HCT116 (cell line): ENCODE data around the gene FRMD4A. TPM values are rescaled to one million over a fixed set of nuclear protein-coding genes. Genes with fewer than 3 reads are reported as not detected.

Experiments
- ATAC-seq: fragments of 200-7000 bp; cut with Tn5 transposase; 2 replicates; pipeline ENCODE4 v1.9.1; 2020; ENCODE audit warnings: mild to moderate bottlenecking, moderate library complexity
- BruUV-seq: library from RNA; stranded (reverse); fragments of 400-500 nt; replicated peaks from 2 replicates; lab custom pipeline; 2021; lab: Mats Ljungman, UMichigan
- CTCF ChIA-PET: fragments of 300-600 bp; sonication (Branson Sonifier 250); formaldehyde crosslinking; loops from one replicate; lab custom pipeline; 2021; ENCODE audit warnings: antibody characterized with exemption; lab: Charles Lee
- POLR2A ChIA-PET: fragments of 300-600, 350-600 bp; sonication (Branson Sonifier 250); formaldehyde crosslinking; loops from one replicate; lab custom pipeline; 2021; ENCODE audit warnings: antibody characterized with exemption; lab: Charles Lee
- RAD21 ChIA-PET, 2 experiments: fragments of 300-600 bp; sonication (Branson Sonifier 250); formaldehyde crosslinking; loops; one replicate each; lab custom pipeline; 2023; ENCODE audit warnings: low total read pairs in 2 of 2; ENCODE audit not compliant: uncharacterized antibody in 2 of 2, unreplicated experiment in 2 of 2, low non-redundant PET in 1 of 2; lab: Charles Lee
- DNase-seq: peaks from one replicate; pipeline ENCODE4 v3.0.0-alpha.2; 2010; ENCODE audit warnings: low read depth, low spot score
- H2AFZ ChIP-seq: fragments of 200-600 bp; shearing (Covaris generic), sonication (generic); 2 replicates; pipeline ENCODE4 v1.6.1; 2017; ENCODE audit warnings: low read depth, mixed run types, mixed read lengths, antibody characterized with exemption, low read length; ENCODE audit not compliant: poor library complexity, severe bottlenecking
- H3K27ac ChIP-seq: 2 replicates; pipeline ENCODE4 v1.5.1; 2012; ENCODE audit warnings: low read depth, low read length
- H3K27me3 ChIP-seq: fragments of 200-600 bp; sonication (generic); 2 replicates; pipeline ENCODE4 v1.6.1; 2016; ENCODE audit warnings: mixed run types, low read length, mixed read lengths; ENCODE audit not compliant: insufficient read depth
- H3K36me3 ChIP-seq, 2 experiments: fragments of 200-500 bp in 1 of 2; fragments of 200-600 bp in 1 of 2; sonication (Bioruptor generic) in 1 of 2; sonication (generic) in 1 of 2; 2 replicates each; pipeline versions ENCODE4 v1.5.1 to v1.6.1; 2014 to 2016; ENCODE audit warnings: low read length in 2 of 2, inconsistent platforms in 1 of 2, mixed read lengths in 1 of 2, mixed run types in 1 of 2; ENCODE audit not compliant: insufficient read depth in 2 of 2, control insufficient read depth in 1 of 2
- H3K4me1 ChIP-seq, 2 experiments: fragments of 200-600 bp in 1 of 2; sonication (generic) in 1 of 2; 2 replicates each; pipeline versions ENCODE4 v1.5.1 to v1.6.1; 2012 to 2017; ENCODE audit warnings: low read length in 2 of 2, inconsistent platforms in 1 of 2, mild to moderate bottlenecking in 1 of 2, mixed read lengths in 1 of 2, mixed run types in 1 of 2, moderate library complexity in 1 of 2; ENCODE audit not compliant: insufficient read depth in 2 of 2, control insufficient read depth in 1 of 2
- H3K4me2 ChIP-seq: fragments of 200-600 bp; sonication (generic); 2 replicates; pipeline ENCODE4 v1.6.1; 2017; ENCODE audit warnings: mixed run types, low read length, mixed read lengths
- H3K4me3 ChIP-seq, 2 experiments: fragments of 200-600 bp in 1 of 2; sonication (generic) in 1 of 2; replicated peaks in 1 of 2; 2 replicates each; pipeline ENCODE4 v1.5.1; 2011 to 2016; ENCODE audit warnings: low read length in 2 of 2, control low read depth in 1 of 2, low read depth in 1 of 2, mild to moderate bottlenecking in 1 of 2, mixed read lengths in 1 of 2, mixed run types in 1 of 2
- H3K79me2 ChIP-seq: fragments of 200-600 bp; sonication (generic); 2 replicates; pipeline ENCODE4 v1.6.1; 2017; ENCODE audit warnings: mild to moderate bottlenecking, mixed run types, low read length, moderate library complexity, mixed read lengths; ENCODE audit not compliant: insufficient read depth
- H3K9ac ChIP-seq: fragments of 200-600 bp; sonication (generic); 2 replicates; pipeline ENCODE4 v1.6.1; 2016; ENCODE audit warnings: low read length, mixed read lengths
- H3K9me2 ChIP-seq: fragments of 200-600 bp; sonication (generic), shearing (Covaris generic); 2 replicates; pipeline ENCODE4 v1.6.1; 2017; ENCODE audit warnings: mixed run types, mild to moderate bottlenecking, moderate library complexity; ENCODE audit not compliant: insufficient read depth
- H3K9me3 ChIP-seq, 2 experiments: fragments of 200-500 bp in 1 of 2; fragments of 200-600 bp in 1 of 2; sonication (Bioruptor generic) in 1 of 2; sonication (generic) in 1 of 2; 2 replicates each; pipeline ENCODE4 v1.6.1; 2014 to 2017; ENCODE audit warnings: low read length in 2 of 2, mixed read lengths in 2 of 2, inconsistent platforms in 1 of 2, low read depth in 1 of 2, mild to moderate bottlenecking in 1 of 2, mixed run types in 1 of 2, moderate library complexity in 1 of 2; ENCODE audit not compliant: control insufficient read depth in 1 of 2, insufficient read depth in 1 of 2
- H4K20me1 ChIP-seq: fragments of 200-600 bp; sonication (generic), shearing (Covaris generic); 2 replicates; pipeline ENCODE4 v1.6.1; 2017; ENCODE audit warnings: mixed run types, mild to moderate bottlenecking, moderate library complexity; ENCODE audit not compliant: insufficient read depth
- CBX3 ChIP-seq: IDR thresholded peaks from 2 replicates; pipeline ENCODE4 v1.6.1; 2012; ENCODE audit warnings: low read depth
- CEBPB ChIP-seq: IDR thresholded peaks from 2 replicates; pipeline ENCODE4 v1.6.1; 2012; ENCODE audit warnings: low read depth
- EGR1 ChIP-seq: IDR thresholded peaks from 2 replicates; pipeline ENCODE4 v1.6.1; 2012; ENCODE audit warnings: low read depth
- ELF1 ChIP-seq: IDR thresholded peaks from 2 replicates; pipeline ENCODE4 v1.6.1; 2012; ENCODE audit warnings: low read depth, borderline replicate concordance
- EZH2 ChIP-seq: fragments of 200-600 bp; sonication (generic); IDR thresholded peaks from 2 replicates; pipeline ENCODE4 v1.6.1; 2017; ENCODE audit warnings: antibody characterized with exemption, mixed run types
- EZH2phosphoT487 ChIP-seq: fragments of 200-600 bp; IDR thresholded peaks from 2 replicates; pipeline ENCODE4 v1.6.1; 2018; ENCODE audit warnings: antibody characterized with exemption, borderline replicate concordance
- POLR2A ChIP-seq: IDR thresholded peaks from 2 replicates; pipeline ENCODE4 v1.7.0; 2011; ENCODE audit warnings: borderline replicate concordance; ENCODE audit not compliant: insufficient read depth, insufficient read length; ENCODE audit errors: extremely low read depth
- POLR2AphosphoS5 ChIP-seq: IDR thresholded peaks from 2 replicates; pipeline ENCODE4 v1.6.1; 2011; ENCODE audit warnings: mild to moderate bottlenecking, low read depth, low read length, moderate library complexity
- RAD21 ChIP-seq: IDR thresholded peaks from 2 replicates; pipeline ENCODE4 v1.6.1; 2012; ENCODE audit warnings: low read depth, mild to moderate bottlenecking
- SIN3A ChIP-seq: IDR thresholded peaks from 2 replicates; pipeline ENCODE4 v1.6.1; 2012; ENCODE audit warnings: low read depth
- SP1 ChIP-seq: IDR thresholded peaks from 2 replicates; pipeline ENCODE4 v1.6.1; 2012; ENCODE audit warnings: low read depth
- SRF ChIP-seq: IDR thresholded peaks from 2 replicates; pipeline ENCODE4 v1.6.1; 2012; ENCODE audit warnings: low read depth
- TCF7L2 ChIP-seq: IDR thresholded peaks from 2 replicates; pipeline ENCODE4 v1.7.0; 2011; ENCODE audit warnings: borderline replicate concordance, inconsistent platforms; ENCODE audit not compliant: insufficient read depth, insufficient read length; ENCODE audit errors: extremely low read depth
- YY1 ChIP-seq: IDR thresholded peaks from 2 replicates; pipeline ENCODE4 v1.6.1; 2011; ENCODE audit warnings: low read length, low read depth, moderate library complexity, mild to moderate bottlenecking; ENCODE audit not compliant: insufficient replicate concordance; ENCODE audit errors: extremely low read depth
- ZFX ChIP-seq: fragments of 450-650 bp; IDR thresholded peaks from 2 replicates; pipeline ENCODE4 v1.6.1; 2017
- ZNF274 ChIP-seq: fragments of 200-500 bp; sonication (Bioruptor generic); IDR thresholded peaks from 2 replicates; pipeline ENCODE4 v1.6.1; 2014; ENCODE audit warnings: mild to moderate bottlenecking, low read depth, low read length, inconsistent platforms
- intact Hi-C: fragments of 100-400 bp; cut with micrococcal nuclease; formaldehyde crosslinking; loops from 2 replicates; pipeline ENCODE4 v1.10.0; 2022
- total RNA-seq: library from RNA; stranded (reverse); gene quantifications from one replicate; pipeline ENCODE4 v1.2.1, GENCODE V29; 2021; ENCODE audit not compliant: unreplicated experiment
- TF ChIP-seq, protein P1 (sequence below): IDR thresholded peaks from 2 replicates; pipeline ENCODE4 v1.6.1; 2012
- TF ChIP-seq, protein P2 (sequence below): IDR thresholded peaks from 2 replicates; pipeline ENCODE4 v1.6.1; 2011; ENCODE audit warnings: mild to moderate bottlenecking, low read length, moderate library complexity; ENCODE audit not compliant: insufficient replicate concordance; ENCODE audit errors: extremely low read depth
- TF ChIP-seq, protein P3 (sequence below): IDR thresholded peaks from 2 replicates; pipeline ENCODE4 v1.6.1; 2012
- TF ChIP-seq, protein P4 (sequence below): IDR thresholded peaks from 2 replicates; pipeline ENCODE4 v1.6.1; 2012; ENCODE audit warnings: low read depth

The FRMD4A gene
- total RNA-seq, 1 experiment from 2014 or later: 0.20 TPM

DNA sequence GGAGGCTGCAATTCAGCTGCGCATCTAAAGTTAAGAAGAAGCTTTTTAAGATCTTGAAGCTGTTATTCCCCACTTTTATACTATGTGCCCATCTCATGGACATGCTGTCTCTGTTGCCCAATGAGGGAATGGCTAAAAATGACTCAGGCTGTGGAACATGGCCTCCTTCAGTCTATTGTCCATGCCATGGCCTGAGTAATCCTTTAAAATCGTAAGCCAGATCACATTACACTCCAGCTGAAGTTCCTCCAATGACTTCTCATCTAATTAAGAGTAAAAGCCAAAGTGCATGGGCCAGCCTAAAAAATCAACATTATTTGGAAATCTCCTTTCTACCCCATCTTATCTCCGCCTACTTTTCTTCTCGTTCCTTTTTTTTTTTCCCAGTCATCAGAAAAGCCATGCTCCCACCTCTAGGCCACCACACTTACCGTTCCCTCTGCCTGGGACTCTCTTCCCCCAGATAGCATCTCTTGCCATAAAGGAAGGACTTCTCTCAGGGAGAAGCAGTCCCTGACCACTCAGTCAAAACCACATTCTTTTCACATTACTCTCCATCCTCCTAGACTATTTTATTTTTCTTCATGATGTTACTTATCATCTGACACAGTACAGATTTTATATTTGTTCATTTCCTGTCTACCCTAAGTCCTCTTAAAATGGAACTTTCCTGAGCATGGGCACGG, 406.5 kb downstream of the FRMD4A start:
- Histone ChIP-seq H3K36me3 (no peaks in the 10 kb centered on the region), H3K27me3 (no peaks in the 10 kb centered on the region), H3K4me3 (no peak overlapping the region), H2AFZ (no peak overlapping the region), H3K27ac (no peak overlapping the region), H3K9ac (no peak overlapping the region), H3K9me3 (no peaks in the 10 kb centered on the region), H3K9me2 (no peaks in the 10 kb centered on the region), H4K20me1 (no peaks in the 10 kb centered on the region), H3K79me2 (no peaks in the 10 kb centered on the region), H3K4me1 (no peaks in the 10 kb centered on the region), H3K4me2 (no peak overlapping the region)
- CTCF ChIA-PET: no interaction called here
- RAD21 ChIA-PET: no interaction called here
- DNase-seq (no peak), ATAC-seq (no peak)
- BruUV-seq: no TSS peak
- intact Hi-C loops: no loop called here
- TF ChIP-seq, protein P1, sequence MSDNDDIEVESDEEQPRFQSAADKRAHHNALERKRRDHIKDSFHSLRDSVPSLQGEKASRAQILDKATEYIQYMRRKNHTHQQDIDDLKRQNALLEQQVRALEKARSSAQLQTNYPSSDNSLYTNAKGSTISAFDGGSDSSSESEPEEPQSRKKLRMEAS: no peak
- TF ChIP-seq ZFX: no peak
- no peak for TF ChIP-seq CBX3
- no peak for TF ChIP-seq SRF
- TF ChIP-seq POLR2AphosphoS5: no peak
- no peak for TF ChIP-seq SP1
- TF ChIP-seq EZH2phosphoT487: no peak
- no peak for TF ChIP-seq ELF1
- TF ChIP-seq RAD21: no peak
- no peak for TF ChIP-seq CEBPB
- TF ChIP-seq, protein P2, sequence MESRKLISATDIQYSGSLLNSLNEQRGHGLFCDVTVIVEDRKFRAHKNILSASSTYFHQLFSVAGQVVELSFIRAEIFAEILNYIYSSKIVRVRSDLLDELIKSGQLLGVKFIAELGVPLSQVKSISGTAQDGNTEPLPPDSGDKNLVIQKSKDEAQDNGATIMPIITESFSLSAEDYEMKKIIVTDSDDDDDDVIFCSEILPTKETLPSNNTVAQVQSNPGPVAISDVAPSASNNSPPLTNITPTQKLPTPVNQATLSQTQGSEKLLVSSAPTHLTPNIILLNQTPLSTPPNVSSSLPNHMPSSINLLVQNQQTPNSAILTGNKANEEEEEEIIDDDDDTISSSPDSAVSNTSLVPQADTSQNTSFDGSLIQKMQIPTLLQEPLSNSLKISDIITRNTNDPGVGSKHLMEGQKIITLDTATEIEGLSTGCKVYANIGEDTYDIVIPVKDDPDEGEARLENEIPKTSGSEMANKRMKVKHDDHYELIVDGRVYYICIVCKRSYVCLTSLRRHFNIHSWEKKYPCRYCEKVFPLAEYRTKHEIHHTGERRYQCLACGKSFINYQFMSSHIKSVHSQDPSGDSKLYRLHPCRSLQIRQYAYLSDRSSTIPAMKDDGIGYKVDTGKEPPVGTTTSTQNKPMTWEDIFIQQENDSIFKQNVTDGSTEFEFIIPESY: no peak
- TF ChIP-seq TCF7L2: no peak
- TF ChIP-seq, protein P3, sequence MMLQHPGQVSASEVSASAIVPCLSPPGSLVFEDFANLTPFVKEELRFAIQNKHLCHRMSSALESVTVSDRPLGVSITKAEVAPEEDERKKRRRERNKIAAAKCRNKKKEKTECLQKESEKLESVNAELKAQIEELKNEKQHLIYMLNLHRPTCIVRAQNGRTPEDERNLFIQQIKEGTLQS: no peak
- no peak for TF ChIP-seq EZH2
- TF ChIP-seq, protein P4, sequence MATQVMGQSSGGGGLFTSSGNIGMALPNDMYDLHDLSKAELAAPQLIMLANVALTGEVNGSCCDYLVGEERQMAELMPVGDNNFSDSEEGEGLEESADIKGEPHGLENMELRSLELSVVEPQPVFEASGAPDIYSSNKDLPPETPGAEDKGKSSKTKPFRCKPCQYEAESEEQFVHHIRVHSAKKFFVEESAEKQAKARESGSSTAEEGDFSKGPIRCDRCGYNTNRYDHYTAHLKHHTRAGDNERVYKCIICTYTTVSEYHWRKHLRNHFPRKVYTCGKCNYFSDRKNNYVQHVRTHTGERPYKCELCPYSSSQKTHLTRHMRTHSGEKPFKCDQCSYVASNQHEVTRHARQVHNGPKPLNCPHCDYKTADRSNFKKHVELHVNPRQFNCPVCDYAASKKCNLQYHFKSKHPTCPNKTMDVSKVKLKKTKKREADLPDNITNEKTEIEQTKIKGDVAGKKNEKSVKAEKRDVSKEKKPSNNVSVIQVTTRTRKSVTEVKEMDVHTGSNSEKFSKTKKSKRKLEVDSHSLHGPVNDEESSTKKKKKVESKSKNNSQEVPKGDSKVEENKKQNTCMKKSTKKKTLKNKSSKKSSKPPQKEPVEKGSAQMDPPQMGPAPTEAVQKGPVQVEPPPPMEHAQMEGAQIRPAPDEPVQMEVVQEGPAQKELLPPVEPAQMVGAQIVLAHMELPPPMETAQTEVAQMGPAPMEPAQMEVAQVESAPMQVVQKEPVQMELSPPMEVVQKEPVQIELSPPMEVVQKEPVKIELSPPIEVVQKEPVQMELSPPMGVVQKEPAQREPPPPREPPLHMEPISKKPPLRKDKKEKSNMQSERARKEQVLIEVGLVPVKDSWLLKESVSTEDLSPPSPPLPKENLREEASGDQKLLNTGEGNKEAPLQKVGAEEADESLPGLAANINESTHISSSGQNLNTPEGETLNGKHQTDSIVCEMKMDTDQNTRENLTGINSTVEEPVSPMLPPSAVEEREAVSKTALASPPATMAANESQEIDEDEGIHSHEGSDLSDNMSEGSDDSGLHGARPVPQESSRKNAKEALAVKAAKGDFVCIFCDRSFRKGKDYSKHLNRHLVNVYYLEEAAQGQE: no peak
- TF ChIP-seq SIN3A: no peak
- TF ChIP-seq EGR1: no peak
- no peak for TF ChIP-seq ZNF274
- no peak for TF ChIP-seq POLR2A
- TF ChIP-seq YY1: no peak
- POLR2A ChIA-PET: no interaction called here
